Peyer's patch (tissue), 4 donors: ENCODE measurements around the gene NUFIP2. TPM values are rescaled to one million over a fixed set of nuclear protein-coding genes. Genes with fewer than 3 reads are reported as not detected.

ENCODE experiments used
- DNase-seq, 3 donors: peaks; one replicate each; pipeline ENCODE4 v3.0.0-alpha.2; 2017 to 2019
- H3K27ac ChIP-seq, 4 donors: fragments of 200-600 bp; sonication (generic); one replicate each; pipeline ENCODE4 v1.5.1; 2016 to 2019
- H3K27me3 ChIP-seq, 2 donors: fragments of 200-600 bp; sonication (generic); one replicate each; pipeline ENCODE4 v1.5.1; 2019
- H3K36me3 ChIP-seq, 3 donors: fragments of 200-600 bp; sonication (generic); one replicate each; pipeline ENCODE4 v1.5.1; 2016 to 2019
- H3K4me1 ChIP-seq, 4 donors: fragments of 200-600 bp; sonication (generic); one replicate each; pipeline ENCODE4 v1.5.1; 2016 to 2019
- H3K4me3 ChIP-seq, 4 donors: fragments of 200-600 bp; sonication (generic); 1 replicate in 3 of 4; 2 replicates in 1 of 4; pipeline ENCODE4 v1.5.1; 2016 to 2019; ENCODE audit warnings: mild to moderate bottlenecking in 1 of 4
- H3K9me3 ChIP-seq, 4 donors: fragments of 200-600 bp; sonication (generic); one replicate each; pipeline ENCODE4 v1.5.1; 2016 to 2019; ENCODE audit warnings: mild to moderate bottlenecking in 1 of 4
- POLR2A ChIP-seq, 2 donors: fragments of 450-650 bp; IDR thresholded peaks; one replicate each; pipeline ENCODE4 v1.5.1; 2017; ENCODE audit warnings: antibody characterized with exemption in 2 of 2, mild to moderate bottlenecking in 2 of 2, moderate library complexity in 2 of 2
- total RNA-seq, 4 donors: library from RNA; depleted of rRNA; stranded (reverse); fragments of >200 nt; gene quantifications; one replicate each; pipeline ENCODE4 v1.1.0, GENCODE V29; 2016
- TF ChIP-seq, protein P1 (sequence below), 6 experiments: fragments of 450-650 bp in 4 of 6; fragments of 200-600 bp in 2 of 6; sonication (generic) in 1 of 6; IDR thresholded peaks; one replicate each; pipeline ENCODE4 v1.5.1; 2017 to 2019; ENCODE audit warnings: antibody characterized with exemption in 6 of 6, mild to moderate bottlenecking in 3 of 6, moderate library complexity in 1 of 6

Gene NUFIP2
- total RNA-seq, 4 donors from 2014 or later, result 22.5 to 41.3 (median 32.5) TPM

DNA sequence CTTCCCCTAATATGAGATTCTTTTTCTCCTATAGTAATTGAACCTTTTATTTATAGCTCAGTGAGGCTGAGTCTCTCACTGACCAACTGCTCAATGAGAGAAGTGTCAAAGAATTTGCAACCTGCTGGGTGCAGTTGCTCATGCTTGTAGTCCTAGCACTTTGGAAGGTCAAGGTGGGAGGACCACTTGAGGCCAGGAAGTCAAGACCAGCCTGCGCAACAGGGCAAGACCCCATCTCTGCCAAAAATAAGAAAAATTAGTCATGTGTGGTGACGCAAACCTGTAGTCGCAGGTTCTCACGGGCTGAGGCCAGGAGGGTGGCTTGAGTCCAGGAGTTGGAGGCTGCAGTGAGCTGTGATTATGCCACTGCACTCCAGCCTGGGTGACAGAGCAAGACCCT lies 78.2 kb downstream of the NUFIP2 start:
- Histone ChIP-seq H3K9me3 (no peaks in the 10 kb centered on the region), H3K36me3 (no peaks in the 10 kb centered on the region), H3K4me1 (peaks cover 0 to 6% (median 0%) of the 10 kb centered on the region in 4 donors), H3K4me3 (no peak overlapping the region), H3K27me3 (no peaks in the 10 kb centered on the region), H3K27ac (no peak overlapping the region)
- no peak for DNase-seq
- TF ChIP-seq POLR2A (IDR thresholded peaks at IDR 0.05), result no peak

DNA sequence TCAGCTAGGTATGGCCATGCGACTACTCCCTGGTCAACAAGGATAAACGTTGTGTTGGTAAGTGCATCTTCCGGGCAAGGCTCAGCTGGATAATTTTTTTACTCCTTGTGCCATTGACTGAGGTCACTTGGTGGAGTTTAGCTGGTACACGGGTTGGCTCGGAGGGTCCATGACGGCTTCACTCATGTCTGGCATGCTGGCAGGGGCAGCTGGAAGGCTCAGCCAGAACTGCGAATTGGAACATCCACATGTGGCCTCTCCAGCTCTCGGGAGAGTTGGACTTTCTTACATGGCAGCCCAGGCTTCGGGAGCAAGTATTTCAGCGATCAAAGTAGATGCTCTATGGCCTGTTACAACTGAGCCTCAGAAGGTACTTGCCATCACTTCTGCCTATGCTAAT lies 78.8 kb downstream of the NUFIP2 start:
- no peaks in the 10 kb centered on the region for H3K36me3 ChIP-seq
- no peak overlapping the region for H3K27ac ChIP-seq
- no peaks in the 10 kb centered on the region for H3K9me3 ChIP-seq
- H3K4me3 ChIP-seq, result no peak overlapping the region
- peaks cover 0 to 6% (median 0%) of the 10 kb centered on the region in 4 donors for H3K4me1 ChIP-seq
- H3K27me3 ChIP-seq, result no peaks in the 10 kb centered on the region
- TF ChIP-seq, protein P1, sequence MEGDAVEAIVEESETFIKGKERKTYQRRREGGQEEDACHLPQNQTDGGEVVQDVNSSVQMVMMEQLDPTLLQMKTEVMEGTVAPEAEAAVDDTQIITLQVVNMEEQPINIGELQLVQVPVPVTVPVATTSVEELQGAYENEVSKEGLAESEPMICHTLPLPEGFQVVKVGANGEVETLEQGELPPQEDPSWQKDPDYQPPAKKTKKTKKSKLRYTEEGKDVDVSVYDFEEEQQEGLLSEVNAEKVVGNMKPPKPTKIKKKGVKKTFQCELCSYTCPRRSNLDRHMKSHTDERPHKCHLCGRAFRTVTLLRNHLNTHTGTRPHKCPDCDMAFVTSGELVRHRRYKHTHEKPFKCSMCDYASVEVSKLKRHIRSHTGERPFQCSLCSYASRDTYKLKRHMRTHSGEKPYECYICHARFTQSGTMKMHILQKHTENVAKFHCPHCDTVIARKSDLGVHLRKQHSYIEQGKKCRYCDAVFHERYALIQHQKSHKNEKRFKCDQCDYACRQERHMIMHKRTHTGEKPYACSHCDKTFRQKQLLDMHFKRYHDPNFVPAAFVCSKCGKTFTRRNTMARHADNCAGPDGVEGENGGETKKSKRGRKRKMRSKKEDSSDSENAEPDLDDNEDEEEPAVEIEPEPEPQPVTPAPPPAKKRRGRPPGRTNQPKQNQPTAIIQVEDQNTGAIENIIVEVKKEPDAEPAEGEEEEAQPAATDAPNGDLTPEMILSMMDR (IDR thresholded peaks at IDR 0.05), result no peak
- no peak for TF ChIP-seq POLR2A (IDR thresholded peaks at IDR 0.05)
- DNase-seq, result no peak

DNA sequence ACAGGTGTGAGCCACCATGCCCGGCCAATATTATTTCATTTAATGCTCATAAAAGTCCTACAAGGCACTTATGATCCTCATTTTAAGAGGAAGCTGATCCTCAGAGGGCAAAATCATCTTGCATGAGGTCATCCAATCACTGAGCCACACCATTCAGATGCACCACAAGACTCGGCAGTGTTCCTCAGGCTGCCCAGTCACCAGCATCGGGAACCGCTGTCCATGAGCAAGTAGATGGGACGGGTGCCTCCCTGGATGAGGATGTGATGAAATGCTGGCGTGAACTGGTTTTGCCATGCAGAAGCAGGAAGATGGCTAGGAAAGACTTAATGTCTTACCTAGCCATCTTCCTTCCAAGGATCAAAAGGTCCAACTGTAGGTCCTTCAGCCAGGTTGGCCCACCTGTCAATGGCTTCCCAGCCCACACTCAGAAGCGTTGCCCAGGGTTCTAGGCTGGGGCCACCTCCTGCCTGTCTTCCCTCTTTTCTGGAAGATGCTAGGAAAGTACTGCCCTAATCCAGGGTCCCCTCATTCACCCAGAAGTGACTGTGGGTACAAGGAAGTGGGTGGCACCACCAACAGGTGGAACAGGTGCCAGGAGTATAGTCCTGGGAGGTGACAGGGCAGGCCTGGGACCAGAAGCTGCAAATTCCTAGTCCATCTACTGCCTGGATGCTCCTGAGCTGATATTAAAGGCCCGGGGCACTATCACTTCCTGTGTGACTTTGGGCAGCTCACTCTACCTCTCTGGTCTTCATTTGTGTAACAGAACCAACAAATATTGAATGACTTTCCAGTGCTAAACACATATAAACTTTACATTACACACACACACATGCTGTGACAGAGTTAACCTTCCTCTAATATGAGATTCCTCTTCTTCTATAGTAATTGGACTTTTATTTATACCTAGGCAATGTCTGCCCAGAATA lies 79.5 kb downstream of the NUFIP2 start:
- H3K9me3 ChIP-seq, result no peaks in the 10 kb centered on the region
- H3K27ac ChIP-seq, result no peak overlapping the region
- DNase-seq, result no peak
- no peaks in the 10 kb centered on the region for H3K36me3 ChIP-seq
- H3K4me1 ChIP-seq, result peaks cover 0 to 3% (median 0%) of the 10 kb centered on the region in 4 donors
- TF ChIP-seq POLR2A (IDR thresholded peaks at IDR 0.05), result no peak
- TF ChIP-seq, protein P1 (IDR thresholded peaks at IDR 0.05), result no peak
- H3K27me3 ChIP-seq, result no peaks in the 10 kb centered on the region
- H3K4me3 ChIP-seq, result no peak overlapping the region

DNA sequence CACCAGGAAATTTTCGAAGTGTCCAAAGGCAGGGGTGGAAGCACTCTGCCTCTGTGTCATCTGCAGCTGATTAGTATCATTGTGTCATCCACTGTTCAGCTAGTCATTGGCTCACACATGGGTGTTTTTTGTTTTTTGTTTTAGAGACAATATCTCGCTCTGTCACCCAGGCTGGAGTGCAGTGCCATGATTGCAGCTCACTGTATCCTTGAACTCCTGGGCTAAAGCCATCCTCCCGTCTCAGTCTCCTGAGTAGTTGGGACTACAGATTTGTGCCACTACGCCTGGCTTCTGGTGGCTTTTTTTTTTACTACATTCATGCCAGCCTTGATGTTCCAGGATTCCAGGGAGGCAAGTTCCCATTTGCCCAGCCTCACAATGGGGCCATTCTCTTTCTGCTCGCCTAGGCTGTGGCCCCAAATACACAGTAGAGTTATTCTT lies 81.2 kb downstream of the NUFIP2 start:
- no peak for DNase-seq
- no peak for TF ChIP-seq POLR2A (IDR thresholded peaks at IDR 0.05)
- TF ChIP-seq, protein P1 (IDR thresholded peaks at IDR 0.05), result no peak
- Histone ChIP-seq H3K4me3 (no peak overlapping the region), H3K27me3 (no peaks in the 10 kb centered on the region), H3K4me1 (no peaks in the 10 kb centered on the region), H3K36me3 (no peaks in the 10 kb centered on the region), H3K27ac (no peak overlapping the region), H3K9me3 (no peaks in the 10 kb centered on the region)

DNA sequence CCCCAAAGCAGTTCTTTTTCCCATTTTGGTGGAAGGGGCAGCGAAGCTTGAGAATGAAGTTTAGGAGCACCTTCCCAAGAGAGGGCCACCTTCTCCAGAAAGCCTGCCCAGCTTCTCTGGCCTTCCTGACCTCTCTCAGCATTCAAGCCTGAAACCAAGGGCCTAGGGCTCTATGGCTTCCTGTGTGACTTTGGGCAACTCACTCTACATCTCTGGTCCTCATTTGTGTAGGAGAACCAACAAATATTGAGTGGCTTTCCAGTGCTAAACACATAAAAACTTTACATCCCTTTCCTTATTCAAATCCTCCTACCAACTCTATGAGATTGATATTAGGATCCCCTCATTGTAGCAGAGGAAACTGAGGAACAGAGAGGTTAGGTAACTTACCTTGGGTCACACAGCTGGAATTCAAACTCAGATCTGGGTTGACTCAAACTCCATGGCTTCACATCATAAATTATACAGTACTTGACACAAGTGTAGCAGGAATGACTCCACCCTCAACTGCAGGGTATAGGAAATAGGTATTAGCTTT lies 81.8 kb downstream of the NUFIP2 start:
- TF ChIP-seq, protein P1 (IDR thresholded peaks at IDR 0.05), result no peak
- TF ChIP-seq POLR2A (IDR thresholded peaks at IDR 0.05), result no peak
- no peaks in the 10 kb centered on the region for H3K27me3 ChIP-seq
- H3K27ac ChIP-seq, result no peak overlapping the region
- H3K9me3 ChIP-seq, result no peaks in the 10 kb centered on the region
- H3K4me3 ChIP-seq, result no peak overlapping the region
- no peak for DNase-seq
- H3K36me3 ChIP-seq, result no peaks in the 10 kb centered on the region
- no peaks in the 10 kb centered on the region for H3K4me1 ChIP-seq

DNA sequence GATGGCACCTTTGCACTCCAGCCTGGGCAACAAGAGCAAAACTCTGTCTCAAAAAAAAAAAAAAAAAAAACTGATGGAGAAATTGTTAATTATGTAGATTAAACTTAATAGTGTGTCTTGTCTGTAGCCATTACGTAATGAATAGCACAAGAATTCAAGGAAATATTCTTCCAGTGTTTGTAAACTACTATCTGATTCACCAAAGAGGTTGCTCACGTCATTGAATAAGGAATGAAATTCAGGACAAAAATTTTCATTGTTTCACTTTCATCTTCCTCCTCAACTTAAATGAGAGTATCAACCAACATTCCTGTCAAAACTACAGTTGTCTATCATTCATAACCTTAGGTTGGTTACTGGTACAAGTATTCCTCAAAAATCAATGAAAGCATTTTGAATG lies 83.1 kb downstream of the NUFIP2 start:
- no peaks in the 10 kb centered on the region for H3K9me3 ChIP-seq
- no peak for TF ChIP-seq POLR2A (IDR thresholded peaks at IDR 0.05)
- TF ChIP-seq, protein P1 (IDR thresholded peaks at IDR 0.05), result no peak
- H3K27ac ChIP-seq, result no peak overlapping the region
- no peak for DNase-seq
- no peaks in the 10 kb centered on the region for H3K4me1 ChIP-seq
- H3K27me3 ChIP-seq, result no peaks in the 10 kb centered on the region
- H3K4me3 ChIP-seq, result no peak overlapping the region
- H3K36me3 ChIP-seq, result no peaks in the 10 kb centered on the region
